NB4 (cell line): ENCODE measurements around the gene SGMS1.

Source experiments
- DNase-seq: peaks from one replicate; pipeline ENCODE4 v3.0.0; 2010; ENCODE audit warnings: low read depth
- H3K4me3 ChIP-seq: one replicate; pipeline ENCODE4 v1.5.1; 2011; ENCODE audit warnings: mild to moderate bottlenecking, low read depth, low read length, moderate library complexity
- CTCF ChIP-seq: IDR thresholded peaks from one replicate; pipeline ENCODE4 v1.5.1; 2012; ENCODE audit warnings: low read depth, low read length
- MAX ChIP-seq: IDR thresholded peaks from 2 replicates; pipeline ENCODE4 v1.6.1; 2011; ENCODE audit warnings: low read depth, low read length
- MYC ChIP-seq: IDR thresholded peaks from 2 replicates; pipeline ENCODE4 v1.6.1; 2011; ENCODE audit warnings: low read depth, low read length
- POLR2A ChIP-seq: IDR thresholded peaks from 2 replicates; pipeline ENCODE4 v1.6.1; 2011; ENCODE audit warnings: mild to moderate bottlenecking; ENCODE audit not compliant: insufficient read length; ENCODE audit errors: extremely low read depth

SGMS1 gene

GRCh38 chr10:50580262-50580891 is 43.4 kb downstream of the SGMS1 start:
- no peak for TF ChIP-seq MAX
- TF ChIP-seq CTCF, result no peak
- no peak for TF ChIP-seq MYC
- TF ChIP-seq POLR2A, result no peak
- H3K4me3 ChIP-seq, result no peak overlapping the region
- DNase-seq, result no peak

GRCh38 chr10:50579491-50580261 is 44.1 kb downstream of the SGMS1 start:
- DNase-seq, result no peak
- no peak for TF ChIP-seq POLR2A
- no peak overlapping the region for H3K4me3 ChIP-seq

GRCh38 chr10:50578949-50579348 is 44.8 kb downstream of the SGMS1 start:
- DNase-seq, result no peak
- no peak for TF ChIP-seq CTCF
- TF ChIP-seq MYC, result no peak
- no peak overlapping the region for H3K4me3 ChIP-seq

- DNase-seq, result peak; percentile 37
- TF ChIP-seq MAX, result 0 out of 2 replicates have a peak, but pooled peaks have one; percentile 8
- no peak for TF ChIP-seq CTCF
- H3K4me3 ChIP-seq, result no peak overlapping the region
Measured at GRCh38 chr10:50577681-50578350, 45.9 kb downstream of the SGMS1 start.

GRCh38 chr10:50577010-50577409 is 46.7 kb downstream of the SGMS1 start:
- DNase-seq, result no peak
- no peak overlapping the region for H3K4me3 ChIP-seq
- no peak for TF ChIP-seq MYC
- no peak for TF ChIP-seq POLR2A
- no peak for TF ChIP-seq MAX
- no peak for TF ChIP-seq CTCF

GRCh38 chr10:50576245-50576815 is 47.4 kb downstream of the SGMS1 start:
- TF ChIP-seq MYC (no peak), CTCF (no peak), POLR2A (no peak), MAX (no peak)
- H3K4me3 ChIP-seq, result no peak overlapping the region
- no peak for DNase-seq
